HG03460 (cell line): ENCODE results near the gene ANKRD42.
"Not testable (repeated sequence)": the region's sequence is repeated elsewhere in the genome, so short reads cannot be mapped to it uniquely, and the experiment has no call there.

Experiments used
- ATAC-seq: cut with Tn5 transposase; IDR thresholded peaks from one replicate; pipeline ENCODE4 v1.9.1; 2021; ENCODE audit not compliant: unreplicated experiment

Gene ANKRD42

DNA sequence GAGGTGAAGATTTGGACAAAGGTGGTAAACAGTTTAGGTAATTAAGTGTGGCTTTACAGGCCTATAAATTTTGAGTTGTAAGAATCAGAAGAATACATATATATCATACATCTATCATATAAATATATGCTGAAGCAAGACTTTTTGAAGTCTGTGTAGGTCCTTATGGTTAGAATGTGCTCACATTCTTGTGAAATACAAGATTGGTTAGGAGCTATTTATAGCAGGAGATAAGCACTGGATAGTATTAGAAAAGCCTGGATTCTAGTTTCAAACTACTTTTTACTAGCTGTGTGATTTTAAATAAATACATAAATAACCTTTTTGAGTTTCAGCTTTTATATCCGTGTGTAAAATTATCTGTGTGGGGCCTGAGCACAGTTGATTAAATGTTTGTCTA lies 42.3 kb downstream of the ANKRD42 start:
- ATAC-seq, result no peak

DNA sequence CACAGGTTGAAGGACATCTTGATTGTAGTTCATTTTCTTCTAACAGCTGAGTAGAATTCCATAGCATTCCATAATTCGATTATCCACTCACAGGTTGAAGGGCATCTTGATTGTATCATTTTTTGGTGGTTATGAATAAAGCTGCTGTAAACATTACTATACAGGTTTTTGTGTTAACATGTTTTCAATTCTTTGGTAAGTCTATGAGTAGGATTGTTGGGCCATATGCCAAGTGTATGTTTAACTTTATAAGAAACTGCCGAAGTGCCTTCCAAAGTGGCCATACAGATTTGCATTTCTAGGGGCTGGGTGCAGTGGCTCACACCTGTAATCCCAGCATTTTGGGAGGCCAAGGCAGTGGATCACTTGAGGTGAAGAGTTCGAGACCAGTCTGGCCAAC lies 44.6 kb downstream of the ANKRD42 start:
- ATAC-seq, result no peak

DNA sequence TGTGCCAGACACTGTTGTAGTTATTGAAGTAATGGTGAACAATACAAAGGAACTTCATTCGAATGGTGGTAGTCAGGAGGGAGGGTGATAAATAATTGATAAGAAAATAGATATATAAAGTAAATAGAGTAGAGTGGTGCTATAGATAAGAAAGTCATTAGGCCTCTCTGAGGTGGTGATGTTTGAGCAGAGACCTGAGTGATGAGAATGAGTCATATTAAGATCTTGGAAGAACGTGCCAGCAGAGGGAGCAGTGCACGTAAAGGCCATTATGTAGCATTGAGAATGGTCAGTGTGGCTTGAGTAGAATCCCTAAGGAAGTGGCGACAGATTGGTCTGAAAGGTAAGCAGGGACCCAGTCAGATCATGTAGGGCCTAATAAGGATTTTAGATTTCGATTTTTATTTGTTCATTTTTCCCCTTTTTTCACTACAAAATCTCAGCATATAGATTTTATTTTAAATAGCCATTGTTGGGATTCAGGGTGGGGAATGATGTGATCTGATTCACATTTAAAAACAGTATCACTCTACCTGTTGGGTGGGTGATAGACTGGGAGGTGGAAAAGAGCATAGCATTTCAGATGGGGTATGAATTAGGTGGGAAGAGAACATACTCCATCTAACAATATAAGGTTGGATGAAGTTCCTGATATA lies 47.9 kb downstream of the ANKRD42 start:
- no peak for ATAC-seq

DNA sequence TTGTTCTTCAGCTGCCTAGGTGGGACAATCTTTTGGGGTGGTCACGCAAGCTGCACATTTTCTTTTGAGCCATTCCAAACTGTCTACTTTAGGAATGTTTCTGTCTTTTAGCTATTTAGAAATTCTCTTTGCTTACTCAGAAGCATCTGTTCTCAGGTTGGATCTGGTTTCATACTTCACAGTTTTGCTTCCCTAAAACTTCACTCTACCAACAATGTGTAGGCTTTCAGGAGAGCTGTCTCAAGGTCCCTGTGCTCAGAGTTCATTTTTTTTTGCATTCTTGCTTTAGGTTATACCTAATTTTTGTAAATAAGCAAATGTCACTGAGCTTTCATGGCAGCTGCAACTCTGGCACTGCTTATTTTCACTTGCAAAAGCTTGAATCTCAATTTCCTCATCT lies 55.9 kb downstream of the ANKRD42 start:
- ATAC-seq, result no peak

DNA sequence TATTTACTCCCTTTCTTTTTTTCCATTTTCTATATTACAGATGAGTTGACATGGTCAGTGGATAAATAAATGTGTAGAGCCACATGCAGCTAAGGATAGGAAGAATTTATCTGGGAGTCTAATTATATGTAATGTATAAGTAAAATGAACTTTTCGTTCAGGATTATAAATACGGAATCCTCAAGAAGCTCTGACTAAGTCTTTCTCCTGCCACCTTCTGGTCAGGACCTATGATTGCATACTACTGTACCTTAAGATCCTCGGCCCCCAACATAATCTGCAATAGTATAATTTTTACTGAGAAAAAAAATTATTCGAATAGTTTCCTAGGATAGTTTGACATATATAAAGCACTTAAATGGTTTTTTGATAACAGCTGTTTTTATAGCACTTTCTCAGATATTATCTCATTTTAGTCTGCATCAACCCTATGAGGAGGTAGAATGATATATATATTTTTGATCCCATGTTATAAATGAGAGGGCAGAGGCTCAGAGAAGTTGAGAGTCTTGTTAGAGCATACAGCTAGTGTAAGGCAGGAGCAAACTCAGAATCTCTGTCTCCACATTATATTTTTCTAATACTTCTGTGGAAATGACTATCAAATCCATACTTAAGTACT lies 56.6 kb downstream of the ANKRD42 start:
- ATAC-seq, result no peak

DNA sequence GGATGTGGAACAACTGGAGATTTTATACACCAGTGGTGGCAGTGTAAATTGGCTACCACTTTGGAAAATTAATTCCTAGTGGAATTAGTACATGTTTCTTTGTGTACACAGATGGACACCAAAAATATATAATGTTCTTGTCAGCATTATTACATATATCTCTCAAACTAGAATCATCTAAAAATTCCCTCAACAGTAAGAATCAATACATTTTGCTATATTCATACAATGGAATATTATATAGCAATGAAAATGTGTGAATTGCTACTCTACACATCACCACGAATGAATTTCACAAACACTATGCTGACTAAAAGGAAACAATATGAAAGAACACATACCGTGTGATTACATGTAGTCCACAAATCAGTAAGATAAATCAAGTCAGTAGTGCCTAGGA lies 58.8 kb downstream of the ANKRD42 start:
- ATAC-seq, result no peak

DNA sequence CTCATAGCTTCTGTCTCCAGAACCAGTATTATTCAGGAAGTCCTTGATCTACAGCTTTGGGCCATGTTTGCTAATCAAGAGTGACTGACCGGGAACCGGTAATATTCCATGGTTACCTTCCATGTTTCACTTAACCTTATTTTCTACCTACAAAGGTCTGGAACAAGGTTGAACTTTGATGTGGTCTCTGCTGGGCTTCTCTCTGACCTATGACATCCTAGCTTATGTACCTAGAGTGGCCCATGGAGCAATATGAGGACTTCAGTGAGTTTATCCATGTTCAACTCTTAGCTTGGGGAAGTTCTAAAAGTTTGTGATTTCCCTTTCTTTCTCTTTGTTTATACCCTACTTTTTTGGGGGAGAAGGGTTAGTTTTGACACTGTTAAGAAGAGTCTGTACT lies 59.4 kb downstream of the ANKRD42 start:
- ATAC-seq, result no peak

DNA sequence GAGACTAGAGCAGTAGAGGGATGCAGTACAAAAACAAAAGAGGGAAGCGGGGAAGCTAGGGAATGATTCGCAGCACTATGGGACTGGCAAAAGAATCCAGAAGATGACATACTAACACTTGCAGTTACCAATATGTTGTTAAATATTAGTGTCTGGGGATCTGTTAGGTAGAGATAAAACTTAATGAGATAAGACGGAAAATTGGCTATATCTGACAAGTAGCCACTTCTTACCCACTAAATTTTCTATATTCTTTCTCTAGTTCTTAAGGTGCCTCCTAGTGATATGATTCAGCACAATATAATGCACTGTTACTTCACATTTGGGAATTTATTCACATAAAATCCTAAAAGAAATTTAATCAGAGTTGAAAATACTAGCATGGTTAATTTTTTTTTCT lies 61.9 kb downstream of the ANKRD42 start:
- no peak for ATAC-seq

DNA sequence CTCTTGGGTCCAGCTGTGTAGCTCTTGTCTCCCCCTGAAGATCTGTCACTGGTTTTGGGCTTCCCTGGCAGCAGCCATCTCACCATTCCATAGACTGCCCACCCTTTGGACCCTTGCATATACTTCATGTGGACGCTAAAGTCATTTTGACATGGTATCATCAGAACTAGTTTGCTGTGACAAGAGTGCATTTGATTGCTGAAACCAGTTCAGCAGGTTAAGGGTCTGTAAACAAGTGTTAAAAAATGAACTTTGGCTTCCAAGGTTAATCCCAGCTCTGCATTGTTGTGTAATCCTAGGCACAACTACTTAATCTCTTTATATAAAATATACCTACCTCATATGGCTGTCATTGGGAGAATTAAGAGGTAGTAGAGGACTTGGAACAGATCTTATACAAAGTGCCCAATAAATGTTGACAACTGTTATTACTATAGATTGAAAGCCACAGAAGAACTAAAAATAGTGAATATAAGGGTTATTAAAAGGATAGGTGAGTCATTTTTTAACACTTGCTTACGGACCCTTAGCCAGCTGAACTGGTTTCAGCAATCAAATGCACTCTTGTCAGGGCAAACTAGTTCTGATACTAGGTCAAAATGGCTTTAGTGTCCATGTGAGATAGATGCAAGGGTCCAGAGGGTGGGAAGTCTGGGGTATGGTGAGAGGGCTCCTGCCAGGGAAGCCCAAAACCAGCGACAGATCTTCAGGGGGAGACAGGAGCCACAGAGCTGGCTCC lies 63.3 kb downstream of the ANKRD42 start:
- ATAC-seq, result no peak

DNA sequence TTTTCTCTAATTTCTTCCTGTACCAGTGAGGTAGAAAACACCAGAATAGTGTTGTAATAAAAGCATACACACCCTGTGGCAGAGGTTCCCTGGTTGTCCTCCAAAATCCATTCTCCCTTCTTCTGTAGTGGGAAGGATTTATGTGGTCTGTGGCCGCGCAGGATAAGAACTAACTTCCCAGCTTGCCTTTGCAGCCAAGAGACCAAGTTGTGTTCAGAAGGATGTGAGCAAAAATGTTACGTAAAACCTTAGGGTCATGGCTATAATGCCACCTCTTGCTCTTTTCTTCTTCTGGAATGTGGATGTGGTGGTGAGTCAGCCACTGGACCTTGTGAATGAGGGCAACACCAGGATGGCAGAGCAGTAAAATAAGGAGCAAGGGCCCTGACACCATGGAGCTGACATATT lies 64.3 kb downstream of the ANKRD42 start:
- no peak for ATAC-seq

DNA sequence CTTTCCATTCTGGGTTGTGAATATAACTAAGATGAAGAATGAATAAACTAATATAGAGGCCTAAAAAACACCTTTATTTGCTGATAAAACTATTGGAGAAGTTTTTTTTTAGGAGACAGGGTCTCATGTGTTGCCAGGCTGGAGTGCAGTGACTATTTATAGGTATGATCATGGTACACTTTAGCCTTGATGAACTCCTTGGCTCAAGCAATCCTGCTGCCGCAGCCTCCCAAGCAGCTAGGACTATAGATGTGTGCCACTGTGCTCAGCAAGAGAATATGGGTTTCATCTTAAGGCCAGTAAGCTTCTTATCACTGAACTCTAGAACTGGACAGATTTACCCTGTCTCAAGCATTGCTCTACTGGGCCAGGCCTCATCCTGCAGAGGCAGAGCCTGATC lies 66.0 kb downstream of the ANKRD42 start:
- no peak for ATAC-seq

DNA sequence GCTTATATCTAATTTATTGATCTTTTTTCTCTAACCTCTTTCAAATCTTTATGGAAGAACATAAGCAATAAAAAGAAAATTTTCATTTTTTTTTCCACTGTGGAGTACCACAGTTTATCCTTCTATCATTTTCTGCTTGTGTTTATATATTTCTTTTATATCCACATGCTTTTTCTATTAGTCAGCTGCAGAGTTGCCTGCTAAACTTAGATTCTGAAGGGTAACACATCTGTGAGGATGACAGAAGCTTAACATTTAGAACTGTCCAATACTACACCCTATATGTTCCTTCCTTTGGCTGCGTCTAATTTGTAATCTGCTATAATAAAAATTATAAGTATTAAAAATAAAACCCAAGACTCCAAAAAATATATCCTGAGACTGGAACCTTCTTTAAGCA lies 71.8 kb downstream of the ANKRD42 start:
- ATAC-seq, result no peak

DNA sequence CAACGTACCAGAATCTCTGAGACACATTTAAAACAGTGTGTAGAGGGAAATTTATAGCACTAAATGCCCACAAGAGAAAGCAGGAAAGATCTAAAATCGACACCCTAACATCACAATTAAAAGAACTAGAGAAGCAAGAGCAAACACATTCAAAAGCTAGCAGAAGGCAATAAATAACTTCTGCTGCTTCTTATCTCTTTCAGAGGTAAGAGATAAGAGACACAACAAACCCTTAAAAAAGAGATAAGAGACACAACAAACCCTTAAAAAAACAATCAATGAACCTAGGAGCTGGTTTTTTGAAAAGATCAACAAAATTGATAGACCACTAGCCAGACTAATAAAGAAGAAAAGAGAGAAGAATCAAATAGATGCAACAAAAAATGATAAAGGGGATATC lies 75.6 kb downstream of the ANKRD42 start:
- not testable (repeated sequence) for ATAC-seq

DNA sequence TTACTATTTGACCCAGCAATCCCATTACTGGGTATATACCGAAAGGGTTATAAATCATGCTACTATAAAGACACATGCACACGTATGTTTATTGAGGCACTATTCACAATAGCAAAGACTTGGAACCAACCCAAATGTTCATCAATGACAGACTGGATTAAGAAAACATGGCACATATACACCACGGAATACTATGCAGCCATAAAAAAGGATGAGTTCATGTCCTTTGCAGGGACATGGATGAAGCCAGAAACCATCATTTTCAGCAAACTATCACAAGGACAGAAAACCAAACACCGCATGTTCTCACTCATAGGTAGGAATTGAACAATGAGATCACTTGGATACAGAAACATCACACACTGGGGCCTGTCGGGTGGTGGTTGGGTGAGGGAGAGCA lies 78.2 kb downstream of the ANKRD42 start:
- ATAC-seq, result not testable (repeated sequence)

DNA sequence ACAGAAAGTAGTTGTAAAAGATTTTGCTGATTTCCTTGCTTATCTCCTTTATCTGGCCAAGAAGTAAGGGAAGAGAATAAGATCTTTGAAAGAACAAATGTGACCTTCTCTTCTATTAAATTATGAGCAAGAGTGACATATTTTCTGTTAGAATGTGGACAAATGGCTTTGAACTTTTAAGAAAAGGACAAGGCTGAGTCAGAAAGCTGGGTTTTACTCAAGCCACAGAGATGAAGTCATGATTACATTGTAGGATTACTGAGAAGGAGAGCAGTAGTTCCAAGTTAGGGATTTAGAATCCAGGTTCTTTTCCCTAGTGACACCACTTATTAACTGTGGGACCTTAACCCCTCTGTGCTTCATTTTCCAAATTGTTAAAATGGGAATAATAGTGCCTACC lies 79.1 kb downstream of the ANKRD42 start:
- ATAC-seq, result no peak

DNA sequence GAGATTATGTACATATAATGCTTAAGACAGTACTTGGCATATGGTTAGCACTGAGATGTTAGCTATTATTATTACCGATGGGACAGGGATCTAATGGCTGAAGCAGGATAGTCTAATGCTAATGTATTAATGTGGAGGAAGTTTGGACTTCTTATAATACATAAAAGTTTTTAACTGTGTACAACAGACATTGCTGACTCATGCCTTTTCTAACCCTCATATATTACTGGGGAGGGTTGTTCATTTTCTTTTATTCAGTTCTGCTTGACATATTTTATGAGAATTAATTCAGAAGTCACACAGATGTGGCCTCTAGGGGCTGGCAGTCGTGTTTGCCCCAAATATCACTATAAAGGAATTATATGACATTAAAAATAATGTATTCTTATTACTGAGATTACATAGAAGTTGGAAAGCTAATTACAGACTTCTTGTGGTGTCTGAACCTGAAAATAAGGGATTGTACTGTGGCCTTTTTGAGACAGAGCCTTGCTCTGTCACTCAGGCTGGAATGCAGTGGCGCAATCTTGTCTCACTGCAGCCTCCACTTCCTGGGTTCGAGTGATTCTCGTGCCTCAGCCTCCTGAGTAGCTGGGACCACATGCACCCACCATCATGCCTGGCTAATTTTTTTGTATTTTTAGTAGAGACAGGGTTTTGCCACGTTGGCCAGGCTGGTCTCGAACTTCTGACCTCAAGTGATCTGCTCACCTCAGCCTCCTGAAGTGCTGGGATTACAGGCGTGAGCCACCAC lies 82.6 kb downstream of the ANKRD42 start:
- no peak for ATAC-seq

DNA sequence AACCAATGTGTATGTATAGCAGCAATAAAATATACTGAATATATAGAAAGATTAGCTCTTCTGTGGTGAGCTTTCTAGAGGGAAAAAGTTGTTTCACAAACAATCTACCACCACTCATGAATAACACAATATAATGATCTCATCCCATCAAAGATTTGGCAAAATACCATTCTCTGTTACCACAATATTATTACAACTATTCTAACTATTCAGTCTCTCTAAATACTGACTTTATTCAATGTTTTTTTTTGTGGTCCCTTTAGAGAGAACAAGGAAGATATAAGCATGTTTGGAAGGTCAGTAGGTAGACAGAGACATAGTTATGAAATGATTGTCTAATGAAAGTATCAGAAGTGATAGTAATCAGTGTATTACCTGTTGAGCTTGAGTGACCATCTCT lies 84.8 kb downstream of the ANKRD42 start:
- ATAC-seq, result no peak

DNA sequence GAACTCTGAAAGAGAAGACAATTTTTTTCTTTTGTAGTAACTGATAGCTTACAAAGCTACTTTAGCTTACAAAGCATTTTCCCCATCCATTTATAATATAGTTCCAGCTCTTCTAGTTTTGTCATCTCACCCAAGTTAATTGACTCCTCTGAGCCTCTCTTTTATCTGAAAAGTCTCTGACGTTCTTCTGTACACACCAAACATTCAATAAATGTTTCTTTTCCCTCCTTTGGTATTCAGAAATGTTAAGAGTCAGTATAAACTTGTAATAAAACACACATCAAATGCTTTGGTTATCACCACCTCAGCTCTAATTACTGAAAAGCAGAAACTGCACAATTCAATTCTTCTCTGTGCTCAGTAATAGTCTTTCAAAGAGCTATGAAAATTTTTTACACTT lies 86.7 kb downstream of the ANKRD42 start:
- ATAC-seq, result no peak

DNA sequence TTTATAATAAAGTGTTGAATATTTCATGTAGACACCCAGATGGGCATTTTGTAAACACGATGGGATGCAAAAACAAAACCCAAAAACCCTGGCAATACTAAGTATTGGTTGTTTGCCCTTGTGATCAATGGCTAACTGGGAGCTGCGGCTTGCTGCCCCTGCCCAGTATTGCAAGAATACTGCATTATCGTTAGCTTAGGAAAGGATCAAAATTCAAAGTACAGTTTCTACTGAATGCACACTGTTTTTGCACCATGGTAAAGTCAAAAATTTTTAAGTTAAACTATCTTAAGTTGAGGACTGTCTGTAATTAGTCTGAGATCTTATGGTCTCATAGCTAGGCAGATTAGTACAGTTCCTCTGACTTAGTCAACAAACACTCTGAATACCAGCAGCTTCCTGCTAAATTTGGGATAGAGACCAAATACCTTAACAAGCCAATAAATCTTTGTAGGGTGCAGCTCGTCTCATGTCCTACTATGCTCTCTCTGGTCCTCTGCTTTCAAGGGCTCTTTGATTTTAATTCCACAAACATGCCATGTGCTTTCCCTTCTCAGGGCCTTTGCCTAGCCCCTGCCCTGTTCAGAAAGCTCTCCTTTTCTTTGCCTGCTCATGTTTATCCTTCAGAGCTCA lies 88.7 kb downstream of the ANKRD42 start:
- no peak for ATAC-seq

DNA sequence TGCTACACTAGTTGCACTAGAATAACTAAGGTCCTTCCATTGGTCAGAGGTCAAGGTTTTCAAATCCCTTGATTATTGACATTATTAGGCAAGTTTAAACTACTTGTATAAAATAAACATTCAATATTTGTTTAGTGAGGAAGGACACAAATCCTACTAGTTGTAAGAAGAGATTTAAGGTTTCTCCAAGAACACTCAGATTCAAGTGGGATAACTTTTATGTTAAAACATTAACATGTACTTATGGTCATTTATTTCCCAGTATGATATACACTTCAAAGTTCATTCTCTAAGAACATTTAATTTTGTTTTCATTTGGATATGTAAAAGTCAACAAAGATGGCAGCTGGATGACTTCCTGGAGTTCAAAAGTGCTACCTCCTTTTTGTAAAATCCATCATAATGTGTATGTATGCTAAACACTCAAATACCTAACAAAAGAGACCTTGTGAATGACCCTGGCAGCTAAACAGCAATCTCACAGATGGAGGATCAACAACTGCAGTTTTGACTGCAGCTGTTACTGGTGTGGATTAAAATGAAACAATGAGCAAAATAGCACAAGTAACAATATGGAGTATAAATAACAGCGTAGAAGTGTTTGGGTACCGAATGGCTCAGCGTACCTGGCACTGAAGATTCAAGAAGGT lies 91.1 kb downstream of the ANKRD42 start:
- no peak for ATAC-seq
